Epithelial cell of esophagus (primary cell): ENCODE results near the gene PPP3R2.

Source experiments
- DNase-seq: peaks from one replicate; pipeline ENCODE4 v3.0.0; 2010; ENCODE audit warnings: low read depth
- H3K4me3 ChIP-seq: 2 replicates; pipeline ENCODE4 v1.5.1; 2011; ENCODE audit warnings: mild to moderate bottlenecking, low read length, control low read depth
- TF ChIP-seq, protein P1 (sequence below): IDR thresholded peaks from 2 replicates; pipeline ENCODE4 v1.5.1; 2011; ENCODE audit warnings: low read depth, mild to moderate bottlenecking, low read length, control low read depth, inconsistent platforms; ENCODE audit not compliant: insufficient read depth; ENCODE audit errors: missing control alignments

Gene PPP3R2

DNA sequence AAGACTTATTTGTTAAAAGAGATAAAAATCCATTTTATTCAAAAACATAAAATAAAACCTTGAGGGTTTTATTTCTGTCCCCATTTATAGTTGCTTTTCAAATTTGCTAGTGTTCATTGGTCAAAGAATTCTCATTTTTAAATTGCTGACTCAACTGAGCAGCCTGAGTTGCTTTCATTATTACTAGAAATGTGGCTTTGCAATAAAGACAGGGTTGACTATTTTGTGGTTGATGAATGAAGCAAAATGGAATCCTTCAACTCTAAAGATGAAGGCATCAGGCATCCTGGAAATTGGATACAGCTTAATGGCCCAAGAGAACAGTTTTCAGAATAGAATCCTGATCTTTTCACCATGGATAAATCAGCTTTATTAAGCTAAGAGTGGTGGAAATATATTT is 23.9 kb upstream of the PPP3R2 start:
- TF ChIP-seq, protein P1, sequence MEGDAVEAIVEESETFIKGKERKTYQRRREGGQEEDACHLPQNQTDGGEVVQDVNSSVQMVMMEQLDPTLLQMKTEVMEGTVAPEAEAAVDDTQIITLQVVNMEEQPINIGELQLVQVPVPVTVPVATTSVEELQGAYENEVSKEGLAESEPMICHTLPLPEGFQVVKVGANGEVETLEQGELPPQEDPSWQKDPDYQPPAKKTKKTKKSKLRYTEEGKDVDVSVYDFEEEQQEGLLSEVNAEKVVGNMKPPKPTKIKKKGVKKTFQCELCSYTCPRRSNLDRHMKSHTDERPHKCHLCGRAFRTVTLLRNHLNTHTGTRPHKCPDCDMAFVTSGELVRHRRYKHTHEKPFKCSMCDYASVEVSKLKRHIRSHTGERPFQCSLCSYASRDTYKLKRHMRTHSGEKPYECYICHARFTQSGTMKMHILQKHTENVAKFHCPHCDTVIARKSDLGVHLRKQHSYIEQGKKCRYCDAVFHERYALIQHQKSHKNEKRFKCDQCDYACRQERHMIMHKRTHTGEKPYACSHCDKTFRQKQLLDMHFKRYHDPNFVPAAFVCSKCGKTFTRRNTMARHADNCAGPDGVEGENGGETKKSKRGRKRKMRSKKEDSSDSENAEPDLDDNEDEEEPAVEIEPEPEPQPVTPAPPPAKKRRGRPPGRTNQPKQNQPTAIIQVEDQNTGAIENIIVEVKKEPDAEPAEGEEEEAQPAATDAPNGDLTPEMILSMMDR = no peak
- no peak overlapping the region for H3K4me3 ChIP-seq
- DNase-seq = no peak

DNA sequence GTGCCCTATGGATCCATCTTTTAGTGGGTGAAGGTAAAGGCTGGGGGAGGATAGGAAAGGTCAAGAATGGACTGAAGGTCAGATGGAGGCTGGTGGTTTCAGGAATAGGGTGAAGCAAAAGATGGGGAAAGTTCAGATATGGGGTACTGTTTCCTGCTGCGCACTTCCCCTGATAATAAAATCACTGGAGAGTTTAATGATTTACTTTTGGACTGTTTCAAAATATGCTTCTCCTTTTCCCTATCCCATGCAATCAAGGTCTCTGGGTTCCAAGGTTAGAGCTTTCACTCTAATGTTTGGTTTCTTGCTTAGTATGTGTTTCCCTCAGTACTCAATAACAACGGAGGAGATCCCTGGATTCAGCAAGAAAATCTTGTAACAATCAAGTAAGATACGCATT is 10.8 kb upstream of the PPP3R2 start:
- H3K4me3 ChIP-seq = no peak overlapping the region
- DNase-seq = no peak
- TF ChIP-seq, protein P1 = no peak

DNA sequence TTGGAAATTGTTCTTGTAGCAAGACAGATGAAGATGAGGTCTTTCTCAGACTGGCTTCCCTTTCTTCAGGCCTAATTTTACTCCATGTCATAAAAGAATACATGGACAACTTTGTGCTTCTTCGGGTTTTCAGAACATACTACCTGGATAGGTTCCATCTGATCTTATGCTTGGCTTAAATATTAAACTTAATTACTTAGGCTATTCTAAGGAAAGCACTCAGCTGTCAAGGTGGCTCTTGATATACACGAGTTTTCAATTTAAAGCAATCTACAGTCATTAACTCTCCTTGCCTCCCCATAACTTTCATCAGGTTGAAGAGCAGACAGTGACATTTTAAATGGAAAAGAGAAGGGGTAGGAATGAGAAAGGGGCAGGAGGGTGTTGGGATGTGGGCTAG is 9.5 kb upstream of the PPP3R2 start:
- TF ChIP-seq, protein P1 = no peak
- no peak for DNase-seq
- H3K4me3 ChIP-seq = no peak overlapping the region

DNA sequence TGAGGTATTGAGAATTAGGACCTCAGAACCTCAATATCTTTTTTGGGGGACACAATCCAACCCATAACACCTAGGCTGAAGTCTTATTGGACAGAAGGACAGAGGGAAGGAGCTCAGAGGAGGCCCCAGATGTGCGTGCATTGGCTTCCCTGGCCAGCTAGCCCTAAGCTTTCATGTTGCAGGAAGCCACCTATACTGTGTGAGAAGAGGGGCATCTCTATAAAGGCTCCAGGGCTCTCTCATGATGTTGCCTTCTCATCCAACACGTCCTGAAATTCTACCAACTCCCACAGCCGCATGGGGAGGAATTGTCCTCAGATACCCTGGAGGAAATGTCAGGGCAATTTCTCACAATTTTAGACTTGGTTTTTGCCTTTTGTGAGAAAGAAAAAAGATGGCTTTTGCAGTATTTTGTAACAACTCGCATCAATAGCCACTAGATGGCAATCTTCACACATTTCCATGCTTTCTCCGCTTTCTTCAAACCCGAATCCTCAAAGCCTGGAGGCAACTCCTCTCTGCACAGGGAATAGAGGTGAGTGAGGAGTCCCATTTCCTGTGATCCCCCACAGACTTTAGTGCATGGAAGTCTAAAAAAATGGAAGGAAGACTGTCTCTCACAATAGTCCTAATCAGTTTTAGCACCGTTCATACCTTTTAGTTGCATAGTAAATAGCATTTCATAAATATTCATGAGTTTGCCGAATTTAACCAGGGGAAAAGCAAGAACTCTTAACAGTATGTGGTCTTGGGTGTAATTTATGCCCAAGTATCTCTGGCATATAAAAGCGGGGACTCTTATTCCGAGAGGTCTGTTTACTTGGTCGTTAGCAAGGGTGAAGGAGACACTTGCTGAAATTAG is 7.4 kb upstream of the PPP3R2 start:
- peak; percentile 58 for DNase-seq
- TF ChIP-seq, protein P1 = peak; percentile 69
- no peak overlapping the region for H3K4me3 ChIP-seq

DNA sequence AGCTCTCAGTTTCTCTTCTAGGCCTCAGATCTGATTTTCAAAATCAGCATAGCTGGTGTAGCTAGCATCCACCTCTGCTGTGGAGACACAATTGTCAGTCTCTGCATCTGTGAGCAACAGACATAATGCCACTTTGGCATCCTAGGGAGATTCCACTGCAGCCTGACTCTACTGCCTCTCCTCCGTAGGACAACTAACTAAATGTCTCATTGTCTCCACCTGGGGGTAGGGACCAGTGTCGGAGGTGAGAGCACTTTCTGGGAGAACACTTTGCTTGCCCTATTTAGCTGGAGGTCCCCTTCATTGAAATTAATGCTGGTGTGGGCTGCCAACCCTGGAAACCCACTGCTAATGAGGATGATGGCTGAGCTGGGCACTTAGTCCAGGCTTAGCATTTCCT is 1.4 kb downstream of the PPP3R2 start:
- no peak for DNase-seq
- TF ChIP-seq, protein P1 = no peak
- no peak overlapping the region for H3K4me3 ChIP-seq

DNA sequence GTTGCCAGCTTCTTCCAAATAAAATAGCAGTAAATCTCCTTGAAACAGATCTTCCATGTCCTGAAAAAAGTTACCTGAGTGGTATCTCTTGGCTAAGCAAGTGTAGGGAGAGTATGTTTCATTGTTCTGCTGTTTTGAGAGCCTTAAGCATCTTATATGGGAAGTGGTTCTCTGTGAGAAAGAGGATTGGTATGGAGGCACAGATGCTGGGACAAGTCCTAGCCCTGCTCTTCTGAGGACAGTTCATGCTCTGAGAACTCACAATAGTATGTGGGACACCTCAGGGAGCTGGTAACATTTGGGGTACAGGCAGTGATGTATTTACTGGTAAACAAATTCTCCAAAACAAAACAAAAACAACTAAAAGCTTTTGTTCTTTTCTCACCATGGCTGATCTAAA is 2.0 kb downstream of the PPP3R2 start:
- DNase-seq = peak; percentile 18
- TF ChIP-seq, protein P1 = no peak
- H3K4me3 ChIP-seq = no peak overlapping the region
